ENCODE results near the gene SETD5.
A peak's percentile ranks its signal among the peaks of the same experiment; 100 is the strongest.
"Not testable (repeated sequence)": the region's sequence is repeated elsewhere in the genome, so short reads cannot be mapped to it uniquely, and the experiment has no call there.

The SETD5 gene

DNA sequence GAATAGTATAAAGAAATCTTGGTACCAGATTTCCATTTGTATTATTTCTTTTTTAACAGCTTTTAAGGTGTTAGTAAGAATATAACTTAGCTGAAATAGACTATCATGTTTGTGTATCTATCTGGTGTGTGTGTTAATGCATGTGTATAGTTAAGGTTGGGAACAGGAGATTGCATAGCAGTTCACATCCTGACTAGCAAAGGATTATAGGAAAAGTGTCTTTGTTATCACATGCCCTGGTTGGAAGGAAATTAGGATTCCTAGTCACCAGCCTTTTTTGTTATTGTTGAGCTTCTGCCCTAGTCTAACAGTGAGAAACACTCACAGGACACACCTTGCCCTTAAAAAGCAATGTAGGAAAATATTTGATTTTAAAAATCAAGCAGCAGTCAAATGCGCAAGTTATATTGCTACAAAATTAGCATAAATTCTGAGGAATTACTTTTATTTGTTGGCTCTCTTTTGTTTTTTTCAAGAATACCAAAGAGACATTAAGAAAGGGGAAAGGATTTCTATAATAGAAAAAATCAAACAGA lies 58.2 kb downstream of the SETD5 start:
- no peak for DNase-seq (ENCODE audit: low read depth)

DNA sequence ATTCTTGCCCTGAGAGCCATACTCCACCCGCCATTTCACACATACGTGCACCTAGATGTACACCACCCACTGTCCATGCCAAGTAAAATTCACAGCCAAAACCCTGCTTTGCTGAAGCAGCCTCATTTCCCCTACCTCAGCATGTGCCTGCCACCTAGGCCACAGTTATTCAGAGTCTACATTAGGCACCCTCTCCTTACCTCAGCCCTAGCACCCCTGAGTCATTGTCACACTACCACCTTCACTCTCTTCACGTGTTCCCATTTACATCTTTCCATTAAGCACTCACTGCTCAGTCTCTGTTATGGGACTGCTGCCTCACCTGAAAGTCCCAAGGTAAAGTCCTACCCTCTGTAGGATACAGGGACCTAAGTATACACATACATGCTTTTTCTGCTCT lies 70.0 kb downstream of the SETD5 start:
- no peak for DNase-seq (ENCODE audit: low read depth)

GRCh38 chr3:9468460-9468859 lies 71.0 kb downstream of the SETD5 start:
- DNase-seq (ENCODE audit: low read depth) = peak; percentile 46

DNA sequence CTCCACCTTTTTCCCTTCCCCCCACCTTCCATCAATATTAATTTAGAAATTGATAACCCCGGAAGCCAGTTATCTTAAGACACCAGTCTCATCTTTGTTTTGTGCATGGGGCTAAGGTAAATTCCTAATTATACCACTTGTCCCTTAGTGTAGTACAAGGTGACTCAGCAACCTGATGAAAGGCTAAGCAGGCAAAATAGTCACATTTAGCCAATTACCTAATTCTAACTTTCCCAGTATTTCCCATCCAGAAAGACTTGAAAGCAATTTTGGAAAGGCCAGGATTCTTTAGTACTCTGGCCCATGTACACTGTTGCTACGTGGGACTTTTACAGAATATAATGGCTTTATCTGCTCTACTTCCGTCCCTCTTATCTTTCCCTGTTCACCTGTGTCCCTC lies 72.6 kb downstream of the SETD5 start:
- DNase-seq (ENCODE audit: low read depth) = no peak

GRCh38 chr3:9473496-9474065 lies 76.2 kb downstream of the SETD5 start:
- no peak for DNase-seq (ENCODE audit: low read depth)

DNA sequence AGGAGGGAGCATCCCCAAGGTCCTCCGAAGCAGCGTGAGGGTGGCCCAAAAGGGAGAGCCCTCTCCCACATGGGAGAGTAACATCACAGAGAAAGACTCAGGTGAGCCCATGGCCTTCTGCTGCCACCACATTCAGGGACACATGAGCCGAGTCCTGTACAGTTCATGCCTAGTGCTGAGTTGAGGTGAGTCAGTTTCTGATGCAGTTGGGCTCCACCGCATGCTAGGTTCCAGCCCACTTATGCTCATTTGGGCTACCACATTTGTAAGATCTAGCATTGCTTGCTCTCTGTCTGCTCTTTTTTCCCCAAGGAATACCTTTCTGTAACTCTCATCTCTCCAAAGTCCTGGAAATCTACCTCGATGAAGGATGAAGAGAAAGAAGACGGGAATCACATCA lies 77.1 kb downstream of the SETD5 start:
- DNase-seq (ENCODE audit: low read depth) = no peak

- DNase-seq (ENCODE audit: low read depth) = no peak
These were observed 79.5 kb downstream of the SETD5 start for GRCh38 chr3:9476935-9477334.

- no peak for DNase-seq (ENCODE audit: low read depth)
These were observed 82.8 kb downstream of the SETD5 start for GRCh38 chr3:9480265-9480664.

DNA sequence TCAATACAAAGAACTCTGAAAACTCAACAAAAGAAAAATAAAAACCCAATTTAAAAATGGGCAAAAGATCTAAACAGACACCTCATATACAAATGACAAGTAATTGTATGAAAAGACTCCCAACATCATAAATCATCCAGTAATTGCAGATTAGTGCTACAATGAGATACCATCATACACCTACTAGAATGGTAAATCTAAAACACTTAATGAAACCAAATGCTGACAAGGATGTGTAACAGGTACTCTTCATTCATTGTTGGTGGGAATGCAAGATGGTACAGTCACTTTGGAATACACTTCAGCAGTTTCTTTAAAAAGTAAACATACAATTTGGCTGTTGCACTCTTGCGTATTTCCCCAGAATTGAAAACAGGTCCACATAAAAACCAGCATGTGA lies 87.8 kb downstream of the SETD5 start:
- DNase-seq (ENCODE audit: low read depth) = no peak

- no peak for DNase-seq (ENCODE audit: low read depth)
These were observed 94.1 kb downstream of the SETD5 start for GRCh38 chr3:9491506-9491905.

GRCh38 chr3:9494036-9494435 lies 96.6 kb downstream of the SETD5 start:
- DNase-seq (ENCODE audit: low read depth) = not testable (repeated sequence)

- DNase-seq (ENCODE audit: low read depth) = no peak
These were observed 99.5 kb downstream of the SETD5 start for GRCh38 chr3:9496893-9497292.

DNA sequence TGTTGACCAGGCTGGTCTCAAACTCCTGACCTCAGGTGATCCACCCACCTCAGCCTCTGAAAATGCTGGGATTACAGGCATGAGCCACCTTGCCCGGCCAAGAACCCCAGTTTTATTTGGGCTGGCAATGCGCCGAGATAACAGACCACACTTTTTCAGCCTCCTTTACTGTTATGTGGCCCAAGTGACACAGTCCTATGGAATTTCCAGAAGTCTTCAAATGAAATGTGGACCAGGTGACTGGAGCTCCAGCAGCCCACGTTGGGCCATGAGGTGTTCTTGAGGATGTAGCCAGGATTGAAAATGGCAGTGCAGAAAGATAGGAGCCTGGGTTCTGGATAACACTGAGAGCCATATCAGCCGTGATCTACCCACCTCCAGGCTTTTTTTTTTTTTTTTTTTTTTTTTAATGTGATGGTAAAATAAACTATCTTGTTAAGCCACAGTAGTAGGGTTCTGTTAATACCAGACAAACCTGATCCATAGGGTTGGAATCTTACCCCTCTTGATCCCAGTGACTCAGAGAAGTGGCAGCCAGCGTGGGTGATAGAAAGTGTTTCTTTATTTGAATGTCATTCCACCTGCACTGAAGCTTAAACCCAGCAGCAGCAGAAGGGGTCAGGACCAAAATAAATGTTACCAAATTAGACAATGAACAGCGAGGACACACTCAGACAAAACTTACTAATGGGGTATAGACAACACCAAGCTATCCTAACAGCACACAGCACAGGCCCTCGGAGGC lies 100.6 kb downstream of the SETD5 start:
- DNase-seq (ENCODE audit: low read depth) = peak; percentile 70

DNA sequence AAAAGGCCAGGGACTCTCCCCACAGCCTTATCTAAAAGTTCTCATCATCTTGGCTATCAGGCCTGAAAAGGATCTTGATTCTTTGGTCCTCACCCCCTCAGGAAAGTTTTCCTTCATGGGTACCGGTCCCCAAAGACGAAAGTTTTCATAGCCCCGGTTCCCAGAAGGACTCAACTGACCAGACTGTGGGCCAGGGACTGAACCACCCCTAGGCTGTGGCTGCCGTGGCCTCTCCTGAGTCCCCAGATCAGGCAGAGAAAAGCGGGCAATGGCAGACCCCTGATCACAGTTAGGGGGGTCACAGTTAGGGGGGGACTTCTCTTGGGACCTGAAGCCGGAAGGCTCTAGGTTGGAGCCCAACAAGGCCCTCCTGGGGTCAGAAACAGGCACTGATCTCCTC lies 101.4 kb downstream of the SETD5 start:
- no peak for DNase-seq (ENCODE audit: low read depth)

GRCh38 chr3:9499455-9500107 lies 102.2 kb downstream of the SETD5 start:
- no peak for DNase-seq (ENCODE audit: low read depth)

DNA sequence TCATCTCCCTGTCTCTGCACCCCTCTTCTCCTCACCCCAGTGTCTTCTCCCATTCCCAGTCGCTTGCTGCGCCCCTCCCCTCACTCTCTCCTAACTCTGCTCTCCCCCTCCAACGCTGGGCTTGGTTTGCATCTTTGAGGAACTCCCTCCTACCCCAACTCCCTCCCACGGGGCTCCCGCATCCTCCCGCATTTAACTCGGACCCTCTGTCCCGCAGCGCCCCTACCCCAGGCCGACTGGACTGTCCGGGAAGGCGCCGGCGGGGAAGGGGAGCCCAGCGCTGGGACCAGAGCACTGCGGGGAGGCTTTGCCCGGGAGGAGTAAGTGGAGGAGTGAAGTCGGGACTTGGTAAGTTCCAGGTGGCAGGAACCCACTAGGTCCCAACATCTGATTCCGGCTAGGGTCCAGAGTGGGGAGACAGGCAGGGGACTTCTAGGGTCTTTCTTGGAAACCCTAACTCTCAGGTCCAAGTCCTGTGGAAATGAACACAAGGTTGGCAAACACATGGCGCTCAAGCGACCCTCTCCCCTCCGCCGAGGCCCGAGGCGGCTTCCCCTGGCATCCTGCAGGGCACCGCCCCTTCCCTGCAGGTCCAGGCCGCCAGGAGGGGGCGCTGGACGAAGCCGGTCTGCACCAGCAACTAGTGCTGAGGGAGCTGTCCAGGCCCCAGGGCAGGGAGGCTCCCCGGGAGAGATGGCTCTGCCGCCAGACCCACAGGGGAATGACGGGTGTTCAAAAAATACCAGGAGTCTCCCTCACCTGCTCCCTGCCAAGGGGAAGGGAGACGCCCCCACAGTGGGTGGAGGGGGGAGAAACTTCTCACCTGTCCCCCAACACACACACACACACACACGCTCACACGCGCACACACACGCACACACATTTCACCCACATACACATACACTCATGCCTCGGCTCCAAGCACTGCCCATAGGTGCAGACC lies 103.0 kb downstream of the SETD5 start:
- DNase-seq (ENCODE audit: low read depth) = peak; percentile 75

GRCh38 chr3:9501226-9501625 lies 103.8 kb downstream of the SETD5 start:
- DNase-seq (ENCODE audit: low read depth) = peak; percentile 13

GRCh38 chr3:9503283-9503682 lies 105.9 kb downstream of the SETD5 start:
- DNase-seq (ENCODE audit: low read depth) = peak; percentile 69

GRCh38 chr3:9507586-9508578 lies 110.5 kb downstream of the SETD5 start:
- DNase-seq (ENCODE audit: low read depth) = no peak

DNA sequence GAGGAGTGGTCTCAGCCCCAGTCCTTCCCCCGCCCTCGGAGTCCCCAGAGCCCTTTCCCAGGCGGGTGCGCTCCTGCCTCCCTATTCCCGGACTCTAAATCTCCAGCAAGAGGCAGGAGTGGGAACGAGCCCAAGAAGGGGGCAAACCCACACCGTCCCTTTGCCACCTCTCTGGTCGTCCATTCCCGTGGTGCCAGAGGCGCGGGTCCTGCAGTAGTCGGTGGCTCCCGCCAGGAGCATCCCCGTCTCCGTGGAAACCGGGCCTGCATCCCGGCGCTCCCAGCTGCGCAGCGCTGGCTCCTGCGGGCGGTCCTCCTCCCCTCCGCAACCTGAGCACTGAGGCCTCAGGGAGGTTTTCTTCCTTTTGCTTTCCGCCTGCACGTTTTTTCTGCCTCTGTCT lies 111.4 kb downstream of the SETD5 start:
- peak; percentile 12 for DNase-seq (ENCODE audit: low read depth)

Data from ELR (cell line).